Astrocyte (in vitro differentiated cells and primary cell): ENCODE data around the gene OPA3. TPM values are rescaled to one million over a fixed set of nuclear protein-coding genes. Genes with fewer than 3 reads are reported as not detected.

Source experiments
- DNase-seq: peaks from one replicate; pipeline ENCODE4 v3.0.0-alpha.2; 2010; ENCODE audit warnings: low read depth
- FAIRE-seq: peaks from 2 replicates; lab custom pipeline; 2011; peaks lifted over from hg19 to GRCh38; lab: Jason Lieb, UNC
- H2AFZ ChIP-seq: 2 replicates; pipeline ENCODE4 v1.6.0; 2012; ENCODE audit warnings: low read depth, low read length, inconsistent platforms
- H3K27ac ChIP-seq: 2 replicates; pipeline ENCODE4 v1.5.1; 2011; ENCODE audit warnings: low read depth, low read length, inconsistent platforms
- H3K27me3 ChIP-seq: 2 replicates; pipeline ENCODE4 v1.6.0; 2011; ENCODE audit warnings: low read length, inconsistent platforms; ENCODE audit not compliant: insufficient read depth
- H3K36me3 ChIP-seq: 2 replicates; pipeline ENCODE4 v1.5.1; 2011; ENCODE audit warnings: low read length, inconsistent platforms; ENCODE audit not compliant: insufficient read depth
- H3K4me1 ChIP-seq: 2 replicates; pipeline ENCODE4 v1.5.1; 2011; ENCODE audit warnings: low read length, inconsistent platforms; ENCODE audit not compliant: insufficient read depth
- H3K4me2 ChIP-seq: 2 replicates; pipeline ENCODE4 v1.6.0; 2012; ENCODE audit warnings: low read length, inconsistent platforms
- H3K4me3 ChIP-seq: 2 replicates; pipeline ENCODE4 v1.5.1; 2011; ENCODE audit warnings: low read depth, mild to moderate bottlenecking, low read length, inconsistent platforms; ENCODE audit not compliant: insufficient read depth
- H3K79me2 ChIP-seq: 2 replicates; pipeline ENCODE4 v1.6.0; 2012; ENCODE audit warnings: mild to moderate bottlenecking, low read length, inconsistent platforms; ENCODE audit not compliant: insufficient read depth
- H3K9ac ChIP-seq: 2 replicates; pipeline ENCODE4 v1.6.0; 2012; ENCODE audit warnings: mild to moderate bottlenecking, low read length, inconsistent platforms
- H3K9me3 ChIP-seq: 2 replicates; pipeline ENCODE4 v1.5.1; 2012; ENCODE audit warnings: low read depth, mild to moderate bottlenecking, low read length, inconsistent platforms; ENCODE audit not compliant: insufficient read depth
- H4K20me1 ChIP-seq: 2 replicates; pipeline ENCODE4 v1.6.0; 2012; ENCODE audit warnings: low read length, inconsistent platforms; ENCODE audit not compliant: insufficient read depth
- H3K27ac Mint-ChIP-seq: one replicate; pipeline ENCODE4 v1.8.0; 2021; ENCODE audit warnings: mild to moderate bottlenecking, mixed read lengths; ENCODE audit not compliant: unreplicated experiment
- H3K27me3 Mint-ChIP-seq: one replicate; pipeline ENCODE4 v1.8.0; 2021; ENCODE audit warnings: low read depth, mixed read lengths; ENCODE audit not compliant: unreplicated experiment
- H3K36me3 Mint-ChIP-seq: one replicate; pipeline ENCODE4 v1.8.0; 2021; ENCODE audit warnings: low read depth, mixed read lengths; ENCODE audit not compliant: unreplicated experiment
- H3K4me1 Mint-ChIP-seq: one replicate; pipeline ENCODE4 v1.8.0; 2021; ENCODE audit warnings: low read depth, mixed read lengths; ENCODE audit not compliant: unreplicated experiment
- H3K4me3 Mint-ChIP-seq: one replicate; pipeline ENCODE4 v1.8.0; 2021; ENCODE audit warnings: mild to moderate bottlenecking, moderate library complexity, mixed read lengths; ENCODE audit not compliant: unreplicated experiment
- H3K9me3 Mint-ChIP-seq: one replicate; pipeline ENCODE4 v1.8.0; 2021; ENCODE audit warnings: mild to moderate bottlenecking, mixed read lengths; ENCODE audit not compliant: unreplicated experiment
- CTCF ChIP-seq: IDR thresholded peaks from 2 replicates; pipeline ENCODE4 v1.5.1; 2011; ENCODE audit warnings: low read depth, mild to moderate bottlenecking, inconsistent platforms, low read length, moderate library complexity; ENCODE audit not compliant: insufficient read depth
- EZH2 ChIP-seq: IDR thresholded peaks from 2 replicates; pipeline ENCODE4 v1.6.1; 2012; ENCODE audit warnings: mild to moderate bottlenecking, low read length, inconsistent platforms; ENCODE audit not compliant: insufficient read depth
- total RNA-seq: library from RNA; stranded (reverse); gene quantifications from 2 replicates; pipeline ENCODE4 v1.2.1, GENCODE V29; 2021

Gene OPA3
- total RNA-seq, 1 donor from 2014 or later, result 12.8 TPM

DNA sequence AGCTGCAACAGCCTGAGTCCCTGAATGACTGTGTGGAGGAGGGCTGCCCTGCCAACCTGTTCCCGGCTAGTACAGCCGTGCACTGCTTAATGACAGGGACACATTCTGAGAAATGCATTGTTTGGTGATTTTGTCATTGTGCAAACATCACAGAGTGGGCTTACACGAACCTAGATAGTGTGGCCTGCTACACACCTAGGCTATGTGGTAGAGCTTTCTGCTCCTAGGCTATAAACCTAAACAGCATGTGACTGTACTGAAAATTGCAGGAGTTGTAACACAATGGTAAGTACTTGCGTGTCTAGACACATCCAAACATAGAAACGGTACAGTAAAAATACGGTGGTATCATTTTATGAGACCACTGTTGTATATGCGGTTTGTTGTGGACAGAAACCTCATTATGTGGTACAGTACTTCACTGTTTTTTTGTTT is 42.4 kb downstream of the OPA3 start:
- TF ChIP-seq EZH2 (no peak), CTCF (no peak)
- Histone ChIP-seq H3K27me3 (no peaks in the 10 kb centered on the region), H3K36me3 (no peaks in the 10 kb centered on the region), H3K9me3 (no peaks in the 10 kb centered on the region), H3K4me3 (no peak overlapping the region), H3K9ac (no peak overlapping the region), H4K20me1 (no peaks in the 10 kb centered on the region), H2AFZ (no peak overlapping the region), H3K27ac (no peak overlapping the region), H3K79me2 (no peaks in the 10 kb centered on the region), H3K4me2 (no peak overlapping the region), H3K4me1 (no peaks in the 10 kb centered on the region)
- Mint-ChIP-seq H3K27ac (no peak overlapping the region), H3K9me3 (peaks cover 2% of the 10 kb centered on the region), H3K36me3 (no peaks in the 10 kb centered on the region), H3K4me3 (no peak overlapping the region), H3K27me3 (no peaks in the 10 kb centered on the region), H3K4me1 (no peaks in the 10 kb centered on the region)
- DNase-seq (no peak), FAIRE-seq (no peak)

DNA sequence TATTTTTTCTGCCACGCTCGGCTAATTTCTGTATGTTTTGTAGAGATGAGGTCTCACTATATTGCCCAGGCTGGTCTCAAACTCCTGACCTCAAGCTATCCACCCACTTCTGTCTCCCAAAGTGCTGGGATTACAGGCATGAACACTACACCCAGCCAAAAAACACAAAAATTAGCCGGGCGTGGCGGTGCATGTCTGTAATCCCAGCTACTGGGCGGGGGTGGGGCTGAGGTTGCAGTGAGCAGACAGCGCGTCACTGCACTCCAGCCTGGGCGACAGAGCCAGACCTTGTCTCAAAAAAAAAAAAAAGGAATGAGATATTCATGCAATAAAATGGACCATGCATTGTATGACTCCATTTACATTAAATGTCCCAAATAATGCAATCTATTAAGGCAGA is 45.1 kb downstream of the OPA3 start:
- Mint-ChIP-seq H3K36me3 (no peaks in the 10 kb centered on the region), H3K4me1 (no peaks in the 10 kb centered on the region), H3K9me3 (peaks cover 2% of the 10 kb centered on the region), H3K27me3 (no peaks in the 10 kb centered on the region), H3K4me3 (no peak overlapping the region), H3K27ac (no peak overlapping the region)
- H3K27ac ChIP-seq, result no peak overlapping the region
- no peak overlapping the region for H3K4me2 ChIP-seq
- DNase-seq (no peak), FAIRE-seq (no peak)
- no peaks in the 10 kb centered on the region for H3K36me3 ChIP-seq
- TF ChIP-seq EZH2 (no peak), CTCF (no peak)
- H3K27me3 ChIP-seq, result no peaks in the 10 kb centered on the region
- no peaks in the 10 kb centered on the region for H4K20me1 ChIP-seq
- H3K4me1 ChIP-seq, result no peaks in the 10 kb centered on the region
- no peak overlapping the region for H3K4me3 ChIP-seq
- no peak overlapping the region for H3K9ac ChIP-seq
- H3K79me2 ChIP-seq, result no peaks in the 10 kb centered on the region
- no peaks in the 10 kb centered on the region for H3K9me3 ChIP-seq
- H2AFZ ChIP-seq, result no peak overlapping the region

DNA sequence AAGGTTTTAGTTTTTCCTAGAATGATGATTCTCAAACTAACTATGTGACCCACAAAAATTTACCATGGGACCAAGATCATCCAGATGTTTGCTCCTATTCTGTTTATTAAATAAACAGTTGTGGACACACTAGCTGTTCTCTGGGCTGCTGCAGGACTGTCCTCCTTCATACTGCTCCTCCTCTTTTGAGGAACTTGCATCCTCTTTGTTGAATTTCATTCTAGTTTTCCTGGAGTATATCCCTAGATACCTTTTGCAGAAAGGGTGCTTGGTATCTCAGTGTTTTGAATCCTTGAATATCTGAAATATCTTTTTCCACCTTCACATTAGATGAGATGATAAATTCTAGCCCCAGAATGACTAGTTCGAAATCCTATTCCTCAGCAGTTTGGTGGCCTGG is 53.3 kb downstream of the OPA3 start:
- Histone ChIP-seq H2AFZ (no peak overlapping the region), H4K20me1 (peaks cover 27% of the 10 kb centered on the region), H3K9me3 (no peaks in the 10 kb centered on the region), H3K4me3 (no peak overlapping the region), H3K36me3 (peaks cover 9% of the 10 kb centered on the region), H3K4me2 (no peak overlapping the region), H3K9ac (no peak overlapping the region), H3K27ac (no peak overlapping the region), H3K4me1 (peaks cover 11% of the 10 kb centered on the region), H3K79me2 (no peaks in the 10 kb centered on the region), H3K27me3 (no peaks in the 10 kb centered on the region)
- no peak for DNase-seq
- no peak for FAIRE-seq
- H3K27me3 Mint-ChIP-seq, result no peaks in the 10 kb centered on the region
- no peak overlapping the region for H3K27ac Mint-ChIP-seq
- TF ChIP-seq EZH2 (no peak), CTCF (no peak)
- H3K9me3 Mint-ChIP-seq, result peaks cover 3% of the 10 kb centered on the region
- H3K4me3 Mint-ChIP-seq, result no peak overlapping the region
- peaks cover 16% of the 10 kb centered on the region for H3K36me3 Mint-ChIP-seq
- H3K4me1 Mint-ChIP-seq, result peaks cover 6% of the 10 kb centered on the region
